Activated CD4-positive, alpha-beta T cell treated with anti-CD3 and anti-CD28 coated beads, Interleukin-2, amount 10 ng/mL, durations not matched to agents 7 days and 5 days (primary cell): ENCODE measurements around the gene SMAD1. TPM values are rescaled to one million over a fixed set of nuclear protein-coding genes. Genes with fewer than 3 reads are reported as not detected.
"Not testable (repeated sequence)": the region's sequence is repeated elsewhere in the genome, so short reads cannot be mapped to it uniquely, and the experiment has no call there.

Experiments
- CTCF ChIA-PET: fragments of 350-600 bp; sonication (Branson Sonifier 250); formaldehyde crosslinking; loops from one replicate; lab custom pipeline; 2021; ENCODE audit warnings: antibody characterized with exemption; lab: Charles Lee
- POLR2A ChIA-PET: fragments of 350-600 bp; sonication (Branson Sonifier 250); formaldehyde crosslinking; loops from one replicate; lab custom pipeline; 2021; ENCODE audit warnings: antibody characterized with exemption; lab: Charles Lee
- DNase-seq: peaks from one replicate; pipeline ENCODE4 v3.0.0-alpha.2; 2020
- H3K27ac Mint-ChIP-seq: one replicate; pipeline ENCODE4 v1.8.0; 2021; ENCODE audit warnings: mild to moderate bottlenecking, moderate library complexity, mixed read lengths
- H3K27me3 Mint-ChIP-seq: one replicate; pipeline ENCODE4 v1.8.0; 2021; ENCODE audit warnings: mixed read lengths
- H3K36me3 Mint-ChIP-seq: one replicate; pipeline ENCODE4 v1.8.0; 2021; ENCODE audit warnings: low read depth, mixed read lengths
- H3K4me1 Mint-ChIP-seq: one replicate; pipeline ENCODE4 v1.8.0; 2021; ENCODE audit warnings: mixed read lengths
- H3K4me3 Mint-ChIP-seq: one replicate; pipeline ENCODE4 v1.8.0; 2021; ENCODE audit warnings: mild to moderate bottlenecking, moderate library complexity, mixed read lengths
- H3K9me3 Mint-ChIP-seq: one replicate; pipeline ENCODE4 v1.8.0; 2021; ENCODE audit warnings: mixed read lengths
- total RNA-seq, 2 experiments: library from RNA; stranded (reverse); gene quantifications; one replicate each; pipeline ENCODE4 v1.2.3, GENCODE V29; 2021

Gene SMAD1
- total RNA-seq, 2 experiments from 2014 or later = 12.0 to 12.7 TPM

DNA sequence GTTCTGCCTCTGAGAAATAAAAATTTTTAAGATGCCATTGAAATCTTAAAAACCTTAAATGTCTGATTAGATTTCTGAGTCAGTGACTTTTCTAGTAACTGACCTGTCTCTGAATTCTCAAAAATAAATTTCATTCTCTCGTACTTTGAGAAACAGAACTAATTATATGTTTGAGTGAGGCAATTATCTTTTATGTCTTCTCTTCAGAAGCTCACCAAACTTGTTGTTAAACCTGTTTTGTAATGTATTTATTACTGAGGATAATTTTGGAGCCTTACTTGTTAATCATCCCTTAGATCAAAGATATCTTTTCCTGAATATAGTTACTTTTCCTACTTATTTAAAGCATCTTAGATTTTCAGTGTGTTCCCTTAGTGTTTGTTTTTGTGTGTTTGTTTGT is 73.0 kb downstream of the SMAD1 start:
- ChIA-PET CTCF (interaction anchor here (1.0 to 1.5 kb wide), 2 partner anchors 10 to 55 kb away, joined by 3 read pairs; no protein-coding TSS in a partner anchor), POLR2A (no interaction called here)
- no peak overlapping the region for H3K27ac Mint-ChIP-seq
- no peaks in the 10 kb centered on the region for H3K27me3 Mint-ChIP-seq
- H3K4me3 Mint-ChIP-seq = no peak overlapping the region
- no peaks in the 10 kb centered on the region for H3K9me3 Mint-ChIP-seq
- H3K36me3 Mint-ChIP-seq = peaks cover 2% of the 10 kb centered on the region
- H3K4me1 Mint-ChIP-seq = peaks cover 8% of the 10 kb centered on the region
- no peak for DNase-seq

DNA sequence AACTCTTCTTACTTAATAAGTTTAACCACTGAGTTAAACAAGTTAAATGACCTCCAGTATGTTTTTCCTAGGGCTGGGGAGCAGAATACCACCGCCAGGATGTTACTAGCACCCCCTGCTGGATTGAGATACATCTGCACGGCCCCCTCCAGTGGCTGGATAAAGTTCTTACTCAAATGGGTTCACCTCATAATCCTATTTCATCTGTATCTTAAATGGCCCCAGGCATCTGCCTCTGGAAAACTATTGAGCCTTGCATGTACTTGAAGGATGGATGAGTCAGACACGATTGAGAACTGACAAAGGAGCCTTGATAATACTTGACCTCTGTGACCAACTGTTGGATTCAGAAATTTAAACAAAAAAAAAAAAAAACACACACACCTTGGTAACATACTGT is 76.1 kb downstream of the SMAD1 start:
- ChIA-PET POLR2A (no interaction called here), CTCF (no interaction called here)
- DNase-seq = peak; percentile 67
- Mint-ChIP-seq H3K4me3 (no peak overlapping the region), H3K27ac (no peak overlapping the region), H3K27me3 (peaks cover under 1% of the 10 kb centered on the region), H3K4me1 (peaks cover 1% of the 10 kb centered on the region), H3K9me3 (no peaks in the 10 kb centered on the region), H3K36me3 (peaks cover 2% of the 10 kb centered on the region)

DNA sequence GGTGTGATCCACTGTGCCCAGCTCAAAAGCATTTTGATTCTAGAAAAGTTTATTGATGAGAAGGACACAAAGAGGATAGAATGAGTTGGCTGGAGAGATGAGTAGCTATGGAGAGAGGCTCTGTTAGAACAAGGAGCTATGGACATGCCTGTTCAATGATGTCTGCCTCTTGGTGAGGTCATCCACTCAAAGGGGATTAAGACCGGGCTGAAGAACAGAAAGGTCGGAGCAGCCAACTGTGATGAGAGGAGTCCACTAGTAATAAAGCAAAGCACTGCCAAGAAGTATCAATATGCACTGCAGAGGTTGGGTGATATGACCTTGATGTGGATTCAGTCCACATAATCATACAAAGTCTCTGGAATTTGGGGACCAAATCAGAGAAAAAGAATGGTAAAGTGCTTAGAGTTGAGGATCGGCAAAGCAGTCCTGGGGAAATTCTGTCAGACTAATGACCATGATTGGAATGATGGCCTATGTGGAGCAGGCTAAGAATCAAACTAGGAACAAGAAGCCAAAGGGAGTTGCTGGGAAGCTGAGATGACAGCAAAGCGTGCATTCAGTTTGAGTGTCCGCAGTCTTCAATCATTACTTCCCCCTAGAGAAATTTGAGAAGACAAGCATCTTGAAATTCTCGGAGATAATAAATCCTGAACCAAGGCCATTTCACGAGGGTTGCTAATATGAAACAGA is 81.8 kb downstream of the SMAD1 start:
- Mint-ChIP-seq H3K27ac (no peak overlapping the region), H3K27me3 (peaks cover 2% of the 10 kb centered on the region), H3K4me3 (no peak overlapping the region), H3K4me1 (no peaks in the 10 kb centered on the region), H3K9me3 (peaks cover 3% of the 10 kb centered on the region), H3K36me3 (no peaks in the 10 kb centered on the region)
- DNase-seq = no peak
- POLR2A ChIA-PET = interaction anchor here (0.6 kb wide), 1 partner anchor 382 kb away, joined by 5 read pairs; no protein-coding TSS in a partner anchor
- CTCF ChIA-PET = no interaction called here

DNA sequence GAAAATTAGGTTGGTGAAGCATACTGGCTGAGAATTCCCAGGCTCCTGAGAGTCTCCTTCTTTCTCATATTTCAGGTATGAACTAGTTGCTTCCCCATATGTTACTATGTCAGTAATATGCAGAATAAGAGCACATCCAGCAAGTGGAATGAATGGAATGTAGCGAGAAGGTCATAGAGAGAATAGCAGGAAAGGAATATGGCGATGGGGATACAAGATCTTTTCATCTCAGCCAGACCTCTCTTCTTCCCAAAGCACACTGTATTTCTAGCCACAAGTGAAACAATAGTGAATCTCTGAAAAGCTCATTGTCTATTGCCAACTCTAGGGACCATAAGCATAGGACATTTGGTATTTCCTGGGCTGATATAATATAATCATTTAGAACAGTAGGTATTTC is 82.9 kb downstream of the SMAD1 start:
- ChIA-PET CTCF (no interaction called here), POLR2A (no interaction called here)
- DNase-seq = no peak
- H3K4me1 Mint-ChIP-seq = no peaks in the 10 kb centered on the region
- no peak overlapping the region for H3K4me3 Mint-ChIP-seq
- H3K27me3 Mint-ChIP-seq = peaks cover 12% of the 10 kb centered on the region
- no peak overlapping the region for H3K27ac Mint-ChIP-seq
- H3K9me3 Mint-ChIP-seq = peaks cover 9% of the 10 kb centered on the region
- H3K36me3 Mint-ChIP-seq = no peaks in the 10 kb centered on the region

DNA sequence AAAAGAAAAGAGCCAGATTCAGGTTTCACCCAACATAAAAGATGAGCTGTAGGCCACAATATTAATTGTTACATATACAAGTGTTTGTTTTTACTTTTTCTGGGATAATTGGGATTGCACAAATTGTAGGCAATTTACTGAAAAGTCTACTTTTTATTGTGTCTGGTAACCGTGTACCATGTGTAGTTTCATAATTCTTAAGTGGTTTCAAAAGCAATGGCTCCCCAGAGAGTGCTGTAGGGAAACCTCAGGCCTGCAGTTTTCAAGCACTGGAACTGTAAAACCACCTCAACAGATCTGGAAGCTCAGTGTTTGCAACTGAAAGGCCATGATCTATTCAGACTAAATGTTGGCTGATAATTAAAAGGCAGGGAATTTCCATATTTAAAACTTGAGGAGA is 83.7 kb downstream of the SMAD1 start:
- ChIA-PET POLR2A (no interaction called here), CTCF (no interaction called here)
- Mint-ChIP-seq H3K27me3 (peaks cover 12% of the 10 kb centered on the region), H3K9me3 (peaks cover 9% of the 10 kb centered on the region), H3K4me1 (no peaks in the 10 kb centered on the region), H3K36me3 (no peaks in the 10 kb centered on the region), H3K27ac (no peak overlapping the region), H3K4me3 (no peak overlapping the region)
- no peak for DNase-seq

DNA sequence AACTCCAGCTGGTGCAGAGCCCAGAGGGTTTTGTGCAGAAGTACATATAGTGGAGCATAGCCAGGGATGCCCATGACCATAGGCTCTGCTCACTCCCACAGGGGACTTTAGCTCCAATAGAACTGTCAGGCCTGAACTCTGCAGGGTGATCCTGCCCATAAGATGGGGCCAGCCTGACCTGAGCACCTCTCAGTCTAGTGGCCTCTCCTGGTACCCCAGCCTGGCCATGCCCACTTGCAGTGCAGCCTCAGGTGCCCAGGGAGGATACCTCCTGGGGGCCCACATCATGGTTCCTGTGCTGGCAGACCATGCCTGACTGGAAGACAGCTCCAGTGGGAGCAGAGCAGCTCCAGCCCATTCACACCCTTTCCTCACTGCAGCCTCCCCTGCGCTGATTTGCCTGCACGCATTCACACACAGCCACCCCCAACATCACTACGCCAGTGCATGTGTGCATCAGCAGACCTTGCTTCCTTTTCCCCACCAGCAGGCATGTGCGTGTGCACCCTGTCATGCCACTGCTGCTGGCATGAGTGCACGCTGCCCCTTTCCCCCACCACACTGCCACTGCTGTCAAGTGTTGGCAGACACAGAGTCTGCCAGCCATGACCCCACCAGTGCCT is 84.5 kb downstream of the SMAD1 start:
- Mint-ChIP-seq H3K27me3 (peaks cover 12% of the 10 kb centered on the region), H3K4me3 (no peak overlapping the region), H3K27ac (no peak overlapping the region), H3K36me3 (no peaks in the 10 kb centered on the region), H3K9me3 (peaks cover 9% of the 10 kb centered on the region), H3K4me1 (no peaks in the 10 kb centered on the region)
- DNase-seq = no peak
- CTCF ChIA-PET = no interaction called here
- POLR2A ChIA-PET = no interaction called here

DNA sequence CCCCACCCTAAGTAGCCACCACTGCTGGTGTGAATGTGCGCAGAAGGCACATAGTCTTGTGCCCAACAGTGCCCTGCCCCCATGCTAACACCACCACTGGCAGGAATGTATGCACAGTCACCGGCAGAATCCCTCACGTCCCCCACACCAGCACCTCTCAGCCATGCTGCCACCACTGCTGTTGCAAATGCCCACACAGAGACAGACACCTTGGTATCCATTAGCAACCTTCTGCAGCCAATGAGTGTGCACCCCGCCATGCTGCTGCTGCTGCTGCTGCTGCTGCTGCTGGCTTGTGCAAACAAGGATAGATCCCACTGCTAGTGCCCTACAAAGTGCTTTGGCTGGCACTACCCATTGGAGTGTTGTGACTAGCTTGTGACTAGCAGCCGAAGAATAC is 85.1 kb downstream of the SMAD1 start:
- Mint-ChIP-seq H3K27ac (no peak overlapping the region), H3K36me3 (no peaks in the 10 kb centered on the region), H3K27me3 (peaks cover 12% of the 10 kb centered on the region), H3K4me1 (no peaks in the 10 kb centered on the region), H3K4me3 (no peak overlapping the region), H3K9me3 (peaks cover 9% of the 10 kb centered on the region)
- DNase-seq = no peak
- ChIA-PET POLR2A (no interaction called here), CTCF (no interaction called here)

DNA sequence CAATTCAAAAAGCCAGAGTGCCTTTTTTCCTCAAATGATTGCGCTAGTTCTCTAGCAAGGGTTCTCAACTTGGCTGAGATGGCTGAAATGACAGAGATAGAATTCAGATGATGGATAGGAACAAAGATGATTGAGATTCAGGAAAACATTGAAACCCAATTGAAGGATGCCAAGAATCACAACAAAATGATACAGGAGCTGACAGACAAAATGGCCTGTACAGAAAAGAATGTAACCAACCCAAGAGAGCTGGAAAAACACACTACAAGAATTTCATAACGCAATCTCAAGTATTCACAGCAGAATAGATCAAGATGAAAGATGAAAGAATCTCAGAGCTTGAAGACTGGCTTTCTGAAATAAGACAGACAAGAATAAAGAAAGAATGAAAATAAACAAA is 85.9 kb downstream of the SMAD1 start:
- Mint-ChIP-seq H3K4me1 (no peaks in the 10 kb centered on the region), H3K27ac (no peak overlapping the region), H3K27me3 (peaks cover 12% of the 10 kb centered on the region), H3K36me3 (no peaks in the 10 kb centered on the region), H3K9me3 (peaks cover 15% of the 10 kb centered on the region), H3K4me3 (no peak overlapping the region)
- DNase-seq = no peak
- POLR2A ChIA-PET = no interaction called here
- CTCF ChIA-PET = no interaction called here

DNA sequence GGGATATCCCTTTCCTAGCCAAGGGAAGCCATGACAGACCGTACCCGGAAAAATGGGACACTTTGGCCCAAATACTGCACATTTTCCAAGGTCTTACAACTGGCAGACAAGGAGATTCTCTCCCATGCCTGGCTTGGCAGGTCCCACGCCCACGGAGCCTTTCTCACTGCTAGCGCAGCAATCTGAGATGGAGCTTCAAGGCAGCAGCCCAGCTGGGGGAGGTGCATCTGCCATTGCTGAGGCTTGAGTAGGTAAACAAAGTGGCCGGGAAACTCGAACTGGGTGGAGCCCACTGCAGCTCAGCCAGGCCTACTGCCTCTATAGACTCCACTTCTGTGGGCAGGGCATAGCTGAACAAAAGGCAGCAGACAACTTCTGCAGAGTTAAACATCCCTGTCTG is 92.9 kb downstream of the SMAD1 start:
- H3K9me3 Mint-ChIP-seq, POLR2A ChIA-PET, CTCF ChIA-PET, H3K4me3 Mint-ChIP-seq, H3K4me1 Mint-ChIP-seq, DNase-seq, H3K27ac Mint-ChIP-seq, H3K27me3 Mint-ChIP-seq, H3K36me3 Mint-ChIP-seq: not testable (repeated sequence)

DNA sequence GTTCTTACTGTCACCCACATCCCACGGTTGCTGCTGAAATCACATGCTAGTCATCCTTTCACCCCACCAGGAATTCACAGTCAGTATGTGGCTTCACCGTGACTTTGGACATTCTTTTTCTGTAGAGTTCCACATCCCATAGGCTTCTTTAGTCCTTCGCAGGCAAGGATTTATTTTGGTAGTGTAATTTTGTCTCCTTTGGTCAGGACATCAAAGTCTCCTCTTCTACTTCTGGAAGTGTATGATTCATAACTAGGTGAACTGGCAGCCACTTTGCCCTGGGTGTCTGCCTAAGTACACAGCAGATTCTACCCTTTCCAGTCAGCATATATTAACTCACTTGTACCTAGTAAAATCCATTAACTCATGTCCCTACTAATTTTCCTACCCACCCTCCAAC is 99.3 kb downstream of the SMAD1 start:
- POLR2A ChIA-PET = no interaction called here
- Mint-ChIP-seq H3K27me3 (peaks cover 11% of the 10 kb centered on the region), H3K27ac (no peak overlapping the region), H3K36me3 (no peaks in the 10 kb centered on the region), H3K4me3 (no peak overlapping the region), H3K4me1 (no peaks in the 10 kb centered on the region), H3K9me3 (peaks cover 2% of the 10 kb centered on the region)
- CTCF ChIA-PET = no interaction called here
- DNase-seq = no peak

DNA sequence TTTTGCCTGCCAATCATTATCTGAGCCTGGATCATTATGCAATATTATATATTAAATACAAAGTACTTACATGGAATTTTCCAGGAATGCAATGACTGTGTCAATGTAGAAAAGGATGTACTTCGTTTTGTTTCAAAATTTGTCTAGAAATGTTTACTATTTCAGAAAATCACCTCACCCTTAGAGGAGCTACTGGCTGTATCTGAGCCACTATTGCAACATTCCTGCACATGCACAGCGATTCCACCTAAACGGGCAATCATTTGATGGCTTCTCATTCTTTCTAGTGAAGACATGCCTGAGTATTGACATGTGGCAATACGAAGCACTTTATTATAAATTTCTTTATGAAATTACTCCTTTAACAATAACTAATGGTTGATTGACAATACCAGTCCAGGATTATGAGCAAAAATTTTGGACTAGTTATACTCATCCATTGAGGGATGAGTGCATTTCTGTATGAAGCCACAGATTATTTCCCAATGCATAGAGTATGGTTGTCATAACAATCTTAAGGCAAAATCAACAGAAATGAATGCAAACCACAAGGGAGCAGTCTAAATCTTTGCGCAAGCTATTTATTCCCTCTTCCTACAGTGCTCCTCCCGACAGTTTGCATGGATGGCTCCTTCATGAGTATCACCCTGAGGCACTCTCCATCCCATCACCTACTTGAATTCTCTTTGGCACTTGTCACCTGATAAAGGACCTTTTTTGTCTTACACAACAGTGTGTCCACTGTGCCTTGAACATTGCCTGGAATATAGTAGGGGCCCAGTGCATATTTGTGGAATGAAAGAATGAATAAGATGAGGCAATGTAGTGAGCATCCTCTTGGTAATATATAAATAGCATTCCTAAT is 101.8 kb downstream of the SMAD1 start:
- Mint-ChIP-seq H3K27me3 (peaks cover 11% of the 10 kb centered on the region), H3K27ac (no peak overlapping the region), H3K36me3 (no peaks in the 10 kb centered on the region), H3K4me3 (no peak overlapping the region), H3K9me3 (peaks cover 2% of the 10 kb centered on the region), H3K4me1 (no peaks in the 10 kb centered on the region)
- no peak for DNase-seq
- POLR2A ChIA-PET = no interaction called here
- CTCF ChIA-PET = no interaction called here

DNA sequence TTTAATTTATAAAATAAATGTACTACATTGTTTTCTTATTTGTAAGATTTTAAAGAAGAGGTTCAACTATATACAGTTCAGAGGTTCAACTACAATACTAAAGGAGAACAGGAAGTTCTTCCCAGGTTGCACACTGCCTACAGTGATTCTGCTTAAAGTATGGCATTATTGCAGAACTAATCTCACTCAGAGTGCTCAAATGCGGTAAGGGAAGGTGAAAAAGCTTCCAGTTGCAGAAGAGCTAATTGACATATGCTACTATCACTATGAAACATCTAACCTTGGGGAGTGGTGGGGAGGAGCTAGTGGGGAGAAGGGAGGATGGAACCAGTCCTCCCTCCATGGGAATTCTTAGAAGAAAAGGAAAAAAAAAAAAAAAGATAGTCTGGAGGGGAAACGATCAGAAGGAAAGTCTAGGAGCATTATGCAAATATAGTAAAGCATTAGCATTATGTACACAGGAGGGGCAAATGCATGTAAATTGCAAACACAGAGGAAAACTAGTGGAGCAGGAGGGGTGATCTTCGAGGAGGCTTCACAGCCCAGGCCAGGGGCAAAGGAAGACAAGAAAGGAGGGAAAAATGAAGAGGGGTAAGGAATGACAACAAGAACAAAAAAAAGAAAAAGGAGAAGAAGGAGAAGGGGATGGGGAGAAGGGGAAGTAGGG is 105.6 kb downstream of the SMAD1 start:
- Mint-ChIP-seq H3K27me3 (peaks cover 12% of the 10 kb centered on the region), H3K27ac (no peak overlapping the region), H3K4me3 (no peak overlapping the region), H3K9me3 (no peaks in the 10 kb centered on the region), H3K36me3 (no peaks in the 10 kb centered on the region), H3K4me1 (no peaks in the 10 kb centered on the region)
- ChIA-PET POLR2A (no interaction called here), CTCF (no interaction called here)
- DNase-seq = no peak

DNA sequence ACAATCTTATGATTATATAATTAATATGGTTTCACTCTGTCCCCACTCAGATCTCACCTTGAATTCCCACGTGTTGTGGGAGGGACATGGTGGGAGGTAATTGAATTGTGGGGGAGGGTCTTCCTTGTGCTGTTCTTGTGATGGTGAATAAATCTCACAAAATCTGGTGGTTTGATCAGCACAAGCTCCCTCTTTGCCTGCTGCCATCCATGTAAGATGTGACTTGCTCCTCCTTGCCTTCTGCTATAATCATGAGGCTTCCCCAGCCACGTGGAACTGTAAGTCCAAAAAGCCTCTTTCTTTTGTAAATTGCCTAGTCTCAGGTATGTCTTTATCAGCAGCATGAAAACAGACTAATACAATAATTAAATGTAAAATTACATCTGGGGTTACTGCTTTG is 107.7 kb downstream of the SMAD1 start:
- H3K27me3 Mint-ChIP-seq = peaks cover 15% of the 10 kb centered on the region
- H3K27ac Mint-ChIP-seq, DNase-seq, H3K4me3 Mint-ChIP-seq, H3K36me3 Mint-ChIP-seq, H3K9me3 Mint-ChIP-seq, H3K4me1 Mint-ChIP-seq, CTCF ChIA-PET, POLR2A ChIA-PET: not testable (repeated sequence)
